Activated T-cell treated with anti-CD3 and anti-CD28 coated beads for 4 hours (primary cell): ENCODE data around the gene WNT2.
"Not testable (repeated sequence)": the region's sequence is repeated elsewhere in the genome, so short reads cannot be mapped to it uniquely, and the experiment has no call there.

Experiments used
- DNase-seq: peaks from one replicate; pipeline ENCODE4 v3.0.0-alpha.2; 2020

The WNT2 gene

DNA sequence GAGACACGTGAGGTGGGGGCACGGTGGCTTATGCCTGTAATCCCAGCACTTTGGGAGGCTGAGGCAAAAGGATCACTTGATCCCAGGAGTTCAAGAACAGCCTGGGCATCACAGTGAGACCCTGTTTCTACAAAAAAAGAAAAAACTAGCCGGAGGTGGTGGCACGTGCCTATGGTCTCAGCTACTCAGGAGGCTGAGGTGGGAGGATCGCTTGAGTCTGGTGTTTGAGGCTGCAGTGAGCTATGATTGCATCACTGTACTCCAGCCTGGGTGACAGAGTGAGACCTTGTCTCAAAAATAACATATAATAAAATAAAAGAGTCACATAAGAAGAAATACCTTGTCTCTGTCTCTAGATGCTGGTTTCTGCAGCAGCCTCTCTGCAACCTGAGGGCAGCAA, 22.4 kb downstream of the WNT2 start:
- not testable (repeated sequence) for DNase-seq

DNA sequence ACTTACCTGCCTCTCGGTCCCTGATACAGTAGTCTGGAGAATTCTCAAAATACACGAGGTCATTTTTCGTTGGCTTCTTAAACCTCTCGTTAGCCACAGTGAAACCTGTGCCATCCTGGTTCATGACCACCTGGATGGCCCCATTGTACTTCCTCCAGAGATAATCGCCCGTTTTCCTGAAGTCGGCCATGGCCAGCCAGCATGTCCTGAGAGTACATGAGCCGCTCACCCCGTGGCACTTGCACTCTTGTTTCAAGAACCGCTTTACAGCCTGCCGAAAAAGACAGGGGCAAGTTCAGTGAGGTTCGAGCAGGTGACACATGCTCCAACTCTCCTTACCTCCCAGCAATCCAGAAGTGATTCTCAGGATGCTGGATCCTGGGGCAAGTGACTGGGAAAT, 25.3 kb downstream of the WNT2 start:
- DNase-seq = no peak

DNA sequence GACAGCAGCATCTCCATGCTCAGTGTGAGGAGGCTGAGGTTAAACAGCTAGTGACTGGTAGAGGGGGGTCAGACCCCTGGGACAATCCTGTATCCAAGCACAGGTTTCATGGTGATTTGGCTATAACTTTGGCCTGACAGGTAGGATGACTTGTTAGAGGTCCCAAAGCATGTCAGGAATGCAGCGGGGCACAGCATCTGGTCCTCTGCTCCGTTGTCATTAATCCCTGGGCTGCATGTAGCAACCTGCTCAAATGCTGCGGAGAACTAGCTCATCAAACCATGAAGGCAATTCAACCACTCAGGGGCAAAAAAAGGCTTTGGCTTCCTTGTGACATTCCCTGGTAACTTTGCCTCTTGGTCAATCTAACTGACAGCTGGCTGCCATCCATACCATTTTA, 26.8 kb downstream of the WNT2 start:
- DNase-seq = no peak

DNA sequence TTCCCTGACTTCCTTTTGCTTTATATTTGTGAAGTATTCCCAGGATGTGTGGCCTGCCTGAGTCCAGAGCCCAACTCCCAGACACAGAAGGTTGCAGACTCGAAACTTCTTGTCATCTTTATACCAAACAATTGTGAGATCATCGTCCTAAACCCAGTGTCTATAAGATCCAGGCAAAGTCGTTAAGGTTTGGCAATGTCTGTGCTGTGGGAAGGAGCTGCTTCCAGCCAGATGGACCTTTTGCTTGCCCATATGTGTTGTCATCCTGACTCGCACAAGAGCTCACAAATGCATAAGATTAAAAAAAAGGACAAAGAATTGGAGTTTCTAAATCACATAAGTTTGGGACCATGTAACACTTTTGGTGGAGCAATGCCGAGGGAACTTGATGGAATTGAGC, 37.0 kb downstream of the WNT2 start:
- DNase-seq = no peak

DNA sequence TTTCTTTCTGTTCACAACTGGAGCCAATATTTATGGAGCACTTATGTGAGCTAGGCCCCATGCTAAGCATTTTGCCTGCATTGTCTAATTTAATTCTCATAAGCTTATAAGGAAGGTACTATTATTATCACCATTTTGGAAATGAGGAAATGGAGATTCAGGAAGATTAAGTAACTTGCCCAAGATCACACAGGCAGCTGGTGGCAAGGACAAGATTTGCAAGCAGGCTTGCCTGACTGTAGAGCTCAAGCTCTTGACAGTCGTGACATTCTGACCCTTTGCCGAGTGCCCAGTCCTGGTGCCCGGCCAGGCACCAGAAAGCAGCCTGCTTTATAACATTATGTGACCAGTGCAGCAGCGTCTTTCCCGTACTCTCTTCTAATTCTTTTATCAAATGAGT, 38.2 kb downstream of the WNT2 start:
- DNase-seq = no peak

DNA sequence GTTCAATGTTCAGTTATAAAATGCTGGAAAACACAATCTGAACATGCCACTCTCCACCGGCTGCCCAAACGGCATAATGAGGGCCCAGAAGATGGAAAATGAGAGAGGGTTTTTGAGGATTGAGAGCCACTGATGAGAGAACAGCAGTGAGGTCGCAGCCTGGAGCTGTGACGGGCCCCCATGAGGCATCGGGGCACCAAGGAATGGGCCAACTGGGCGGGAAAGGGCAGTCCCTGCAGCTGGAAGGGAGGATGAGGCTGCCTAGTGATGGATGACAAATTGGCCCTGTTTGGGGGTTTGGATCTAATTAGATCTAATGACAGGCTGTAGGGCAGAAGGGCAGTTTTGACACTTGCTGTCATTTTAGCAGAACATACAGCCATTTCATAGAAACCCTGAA, 39.1 kb downstream of the WNT2 start:
- no peak for DNase-seq

DNA sequence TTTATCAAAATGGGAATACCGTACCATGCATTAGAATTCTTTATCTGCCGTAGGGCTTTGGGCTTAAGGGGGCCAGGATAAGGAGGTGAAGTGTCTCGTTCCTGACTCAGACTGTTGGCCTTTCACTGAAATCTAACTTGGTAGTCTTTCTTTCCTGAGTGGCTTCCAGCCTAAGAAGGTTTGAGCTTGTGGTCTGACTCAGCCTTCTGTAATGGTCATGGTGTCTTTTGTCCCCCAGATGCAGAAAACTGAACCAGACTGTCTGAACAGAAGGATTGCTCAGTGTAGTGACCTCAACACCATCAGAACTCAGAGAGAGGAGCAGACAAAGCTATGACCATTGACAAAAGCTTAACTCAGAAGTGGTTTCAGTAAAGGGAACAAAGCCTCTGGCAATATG, 39.5 kb downstream of the WNT2 start:
- no peak for DNase-seq

DNA sequence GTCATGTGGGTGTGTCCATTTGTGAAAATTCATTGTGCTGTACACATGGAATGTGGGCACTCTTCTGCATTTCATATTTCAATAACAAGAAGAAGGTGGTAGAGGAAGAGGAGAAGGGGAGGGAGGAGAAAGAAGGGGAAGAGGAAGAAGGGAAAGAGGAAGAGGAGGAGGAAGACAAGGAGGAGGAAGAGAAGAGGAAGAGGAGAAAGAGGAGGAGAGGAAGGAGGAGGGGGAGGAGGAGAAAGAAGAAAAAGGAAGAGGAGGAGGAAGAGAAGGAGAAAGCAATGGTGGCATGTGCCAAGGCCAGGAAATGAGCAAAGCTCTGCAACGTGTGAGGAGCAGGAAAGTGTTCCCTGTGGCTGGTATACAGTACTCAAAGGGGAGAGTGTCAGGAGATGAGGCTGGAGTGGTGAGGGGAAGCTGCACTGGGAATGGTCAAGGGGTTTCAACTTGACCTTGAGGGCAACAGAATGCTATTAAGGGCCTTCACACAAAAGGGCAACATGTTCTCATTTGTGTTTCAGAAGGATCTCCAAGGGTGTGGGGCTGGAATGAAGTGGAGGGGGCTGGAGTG, 40.5 kb downstream of the WNT2 start:
- DNase-seq = no peak

DNA sequence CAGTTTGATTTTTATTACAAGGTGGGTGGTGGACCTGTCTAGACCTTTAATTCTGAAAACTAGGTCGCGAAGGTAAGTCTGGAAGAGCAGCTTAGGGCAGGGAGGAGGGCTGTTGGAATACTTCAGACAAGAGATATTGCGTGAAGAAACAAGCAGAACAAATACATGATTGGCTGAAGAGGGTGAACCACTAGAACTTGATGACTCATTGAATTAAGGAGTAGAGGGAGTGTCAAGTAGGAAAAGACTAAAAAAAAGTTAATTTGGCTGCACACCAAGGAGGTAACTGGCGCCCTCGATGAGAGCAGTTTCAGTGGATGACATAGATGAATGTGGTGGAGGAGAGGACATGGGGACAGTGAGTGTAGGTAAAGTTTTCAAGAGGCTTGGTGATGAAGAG, 41.3 kb downstream of the WNT2 start:
- DNase-seq = no peak

DNA sequence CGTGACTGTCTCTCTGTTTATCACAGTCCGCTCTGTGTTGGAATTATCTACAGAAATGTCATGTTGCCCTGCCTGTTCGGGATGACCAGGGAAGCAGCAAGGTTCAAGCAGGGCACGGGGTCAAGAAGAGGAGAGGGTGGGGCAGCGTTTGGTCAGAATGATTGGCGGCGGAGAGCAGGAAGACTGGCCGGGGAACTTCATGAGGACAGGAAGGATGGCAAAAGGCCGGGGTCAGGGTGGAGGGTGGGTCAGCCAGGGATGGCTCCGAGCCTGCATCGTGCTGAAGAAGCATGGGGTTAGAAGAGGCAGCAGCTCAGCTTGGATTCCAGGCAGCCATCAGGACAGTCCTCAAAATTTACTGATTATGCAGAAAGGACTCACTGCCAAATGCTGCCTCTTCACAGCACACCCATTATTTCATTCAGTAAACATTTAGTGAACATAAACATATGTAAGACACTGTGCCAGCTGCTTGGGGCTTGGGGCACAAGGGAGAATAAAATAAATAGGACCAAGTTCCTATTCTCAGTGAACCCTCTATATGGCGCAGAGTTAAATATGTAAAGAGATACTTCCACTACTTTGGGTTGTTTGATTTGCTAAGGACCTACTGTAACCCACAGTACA, 42.8 kb downstream of the WNT2 start:
- no peak for DNase-seq

DNA sequence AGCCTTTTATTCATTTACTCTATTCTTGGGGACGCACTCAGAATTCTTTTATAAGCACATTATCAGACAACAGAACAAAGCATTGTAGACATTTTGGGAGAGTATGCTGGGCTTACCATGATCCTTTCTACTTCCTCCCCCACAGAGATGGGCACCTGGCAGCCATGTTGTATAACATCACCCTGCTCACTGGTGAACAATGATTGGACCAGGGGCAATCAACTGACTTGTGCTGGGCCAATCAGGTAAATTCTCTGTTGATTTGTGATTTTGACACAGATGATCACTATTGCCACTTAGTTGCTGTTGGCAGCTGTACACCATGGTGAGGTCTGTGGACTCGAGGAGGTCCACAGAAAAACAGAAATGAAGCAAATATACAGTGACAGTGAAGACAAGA, 43.7 kb downstream of the WNT2 start:
- DNase-seq = no peak

DNA sequence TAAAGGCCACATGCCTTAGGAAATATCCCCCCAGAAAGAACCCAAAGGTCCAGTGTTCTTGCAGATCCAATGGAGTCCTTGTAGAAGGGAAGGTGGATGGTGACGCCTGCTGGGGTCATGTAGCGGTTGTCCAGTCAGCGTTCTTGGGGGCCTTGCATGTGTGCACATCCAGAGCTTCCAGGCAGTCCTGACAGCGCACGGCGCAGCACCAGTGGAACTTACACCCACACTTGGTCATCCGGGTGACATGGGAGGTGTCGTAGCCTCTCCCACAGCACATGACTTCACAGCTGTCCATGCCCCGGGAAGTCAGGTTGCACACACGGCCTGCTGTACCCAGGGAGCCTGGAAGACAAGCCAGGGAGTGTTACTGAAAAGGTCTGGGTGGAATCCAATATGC, 44.8 kb downstream of the WNT2 start:
- DNase-seq = no peak

DNA sequence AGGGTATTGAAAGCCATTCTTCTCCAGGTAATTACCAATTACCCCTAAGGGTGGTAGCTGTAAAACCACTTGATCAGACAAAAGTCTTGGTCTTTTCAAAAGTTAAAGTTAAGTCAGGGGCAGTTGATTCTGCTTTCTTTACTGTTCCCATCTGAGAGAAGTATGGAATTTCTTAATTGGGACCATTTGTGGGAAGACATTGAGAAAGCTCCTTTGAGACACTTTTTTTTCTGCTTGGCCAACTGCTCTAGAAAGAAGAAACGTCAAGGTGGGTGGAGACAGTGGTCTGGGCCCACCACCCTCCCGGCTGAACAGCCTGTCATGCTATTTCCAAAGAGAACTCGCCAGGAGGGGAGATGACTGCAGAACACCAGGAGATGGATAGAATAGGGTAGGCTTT, 45.3 kb downstream of the WNT2 start:
- DNase-seq = no peak

DNA sequence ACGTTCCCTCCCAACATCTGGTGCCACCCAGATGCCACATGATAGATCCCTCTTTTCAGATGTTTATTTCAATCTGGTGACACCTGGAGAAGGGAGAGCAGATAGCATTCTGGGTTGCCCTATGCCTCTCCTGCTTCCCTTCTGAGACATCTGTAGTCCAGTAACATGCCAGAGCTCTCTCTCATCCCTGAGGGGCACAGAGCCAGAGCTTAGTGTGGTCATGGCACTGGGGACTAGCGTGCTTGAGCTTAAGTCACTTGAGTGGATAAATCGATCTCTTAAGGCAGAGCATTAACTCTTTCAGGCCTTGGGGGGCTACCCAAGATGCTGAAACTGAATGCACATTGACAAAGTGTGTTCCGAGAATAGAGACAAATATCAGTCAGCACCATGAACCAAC, 47.9 kb downstream of the WNT2 start:
- no peak for DNase-seq

DNA sequence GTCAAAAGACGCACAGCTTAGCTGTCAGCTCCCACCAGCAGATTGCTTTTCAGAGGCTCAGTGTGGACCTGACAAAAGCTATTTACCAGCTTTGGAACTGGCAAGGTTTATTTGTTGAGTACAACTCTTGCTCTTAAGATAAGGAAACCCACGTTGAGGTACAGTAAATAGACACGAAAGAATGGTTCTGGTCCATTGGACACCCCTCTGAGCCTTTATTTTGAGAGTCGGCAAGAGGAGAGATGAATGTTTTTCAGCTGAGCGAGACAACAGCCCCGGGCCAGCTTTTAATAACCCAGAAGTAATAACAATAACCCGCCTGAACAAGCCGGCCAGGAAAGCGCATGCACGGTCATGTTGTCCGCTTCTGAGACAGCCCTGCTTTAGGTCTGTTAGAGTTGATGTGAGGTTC, 49.0 kb downstream of the WNT2 start:
- DNase-seq = no peak

DNA sequence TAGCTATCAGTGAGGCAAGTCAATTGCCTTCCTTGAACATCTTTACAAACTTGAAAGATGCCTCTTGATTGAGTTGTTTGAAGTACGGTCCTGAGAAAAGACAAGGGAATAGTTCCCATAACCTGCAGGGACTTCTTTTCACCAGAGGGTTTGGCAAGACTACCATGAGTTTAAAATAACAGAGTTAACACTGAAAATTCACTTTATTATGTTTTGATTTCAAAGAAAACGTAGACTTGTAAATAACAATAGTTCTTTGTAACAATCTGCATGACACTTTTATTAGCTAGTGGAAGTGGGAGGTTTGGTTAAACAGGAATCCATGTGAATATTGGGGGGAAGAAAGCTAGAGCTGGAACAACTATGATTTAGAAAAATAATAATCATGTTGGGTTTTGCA, 49.5 kb downstream of the WNT2 start:
- DNase-seq = no peak

DNA sequence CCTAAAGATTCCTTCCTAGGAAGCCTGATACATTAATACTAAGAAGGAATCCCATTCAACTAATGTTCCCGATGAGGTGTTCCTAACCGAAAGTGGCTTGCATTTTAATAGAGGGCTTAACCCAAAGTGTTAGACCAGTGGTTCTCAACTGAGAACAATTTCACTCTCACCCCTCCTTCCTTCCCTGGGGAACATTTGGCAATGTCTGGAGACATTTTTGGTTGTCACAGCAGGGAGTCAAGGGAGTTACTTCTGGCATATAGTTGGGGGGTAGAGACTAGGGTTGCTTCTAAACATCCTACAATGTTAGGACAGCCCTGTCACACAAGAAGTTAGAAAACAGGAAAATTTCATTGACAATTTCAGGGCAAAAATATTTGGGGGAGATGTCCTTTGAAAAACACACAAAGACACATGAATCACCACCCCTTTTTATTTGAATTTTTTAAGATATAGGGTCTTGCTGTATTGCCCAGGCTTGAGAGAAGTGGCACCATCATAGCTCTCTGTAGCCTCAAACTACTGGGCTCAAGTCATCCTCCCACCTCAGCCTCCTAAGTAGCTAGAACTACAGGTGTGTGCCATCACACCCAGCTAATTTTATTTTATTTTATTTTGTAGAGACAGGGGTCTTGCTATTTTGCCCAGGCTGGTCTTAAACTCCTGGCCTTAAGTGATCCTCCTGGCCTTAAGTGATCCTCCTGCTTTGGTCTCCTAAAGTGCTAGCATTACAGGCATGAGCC, 50.7 kb downstream of the WNT2 start:
- DNase-seq = no peak

DNA sequence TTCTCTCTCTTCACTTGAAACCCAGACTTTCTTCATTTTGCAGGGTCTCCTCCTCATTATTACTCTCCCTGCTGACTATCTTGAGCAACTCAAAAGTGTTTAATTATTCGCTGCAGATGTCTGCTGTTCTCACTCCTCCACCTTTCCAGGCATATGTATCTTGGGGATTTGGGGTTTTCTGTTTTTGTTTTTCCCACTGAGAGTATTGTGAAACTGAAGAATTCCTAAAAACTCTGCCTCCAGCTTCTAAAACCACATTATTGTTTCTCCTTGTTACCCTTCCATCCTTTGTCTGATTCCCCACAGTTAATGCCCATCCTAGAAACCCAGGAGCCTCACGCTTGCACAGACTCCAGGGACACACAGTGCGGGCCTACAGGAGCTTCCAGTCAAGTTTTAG, 51.3 kb downstream of the WNT2 start:
- DNase-seq = no peak

DNA sequence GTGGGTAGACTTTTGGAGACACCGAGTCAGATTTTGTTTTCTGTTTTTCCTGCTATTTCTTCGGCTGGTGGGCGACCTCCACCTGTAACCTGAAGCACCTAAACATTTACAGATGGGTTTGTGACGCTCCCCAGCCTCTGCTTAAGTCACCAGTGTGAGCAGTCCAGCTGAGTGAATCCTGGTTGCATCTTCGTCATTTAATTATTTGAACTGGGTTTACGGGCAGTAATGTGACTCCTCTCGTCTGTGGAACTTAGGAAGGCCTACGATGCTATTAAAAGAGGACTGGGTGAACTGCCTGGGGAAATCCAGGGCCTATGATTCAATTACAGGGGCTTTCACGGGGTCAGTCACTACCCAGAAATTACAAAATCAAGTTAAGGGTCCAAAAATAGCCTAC, 52.5 kb downstream of the WNT2 start:
- DNase-seq = no peak

DNA sequence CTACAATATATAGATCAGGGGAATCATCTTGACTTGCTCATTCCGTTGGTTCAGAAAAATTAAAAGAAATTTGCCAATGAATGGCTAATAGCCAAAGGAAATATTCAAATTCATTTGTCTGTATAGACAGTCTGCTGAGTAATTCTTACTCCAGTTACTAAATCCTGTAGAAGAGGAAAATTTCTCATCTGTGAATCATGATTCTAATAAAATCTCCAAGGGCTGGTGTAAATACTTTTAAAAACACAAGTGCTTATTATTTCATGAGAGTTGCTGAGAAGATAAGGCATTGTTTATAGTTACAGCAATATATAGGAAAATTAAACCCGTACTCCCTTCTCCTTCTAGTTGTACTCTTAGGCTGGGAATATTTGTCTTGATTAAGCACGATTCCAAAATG, 53.0 kb downstream of the WNT2 start:
- no peak for DNase-seq

DNA sequence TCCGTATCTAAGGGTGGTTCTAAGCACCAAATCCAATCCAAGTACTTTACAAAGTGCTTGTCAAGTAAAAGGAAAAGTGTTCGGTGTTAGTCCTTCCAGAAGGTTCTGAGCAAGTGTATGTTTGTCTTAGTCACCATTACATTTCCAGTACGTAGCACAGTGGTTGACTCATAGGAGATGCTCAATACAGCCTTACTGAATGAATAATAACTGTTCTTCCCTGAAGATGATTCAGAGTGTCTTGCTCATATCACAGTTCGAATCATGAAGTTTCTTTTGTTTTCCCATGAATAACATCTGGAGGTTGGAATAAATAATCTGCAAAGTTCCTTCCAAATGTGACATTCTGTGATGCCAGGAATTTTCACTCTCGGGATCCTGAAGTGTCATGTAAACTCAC, 53.4 kb downstream of the WNT2 start:
- DNase-seq = no peak

DNA sequence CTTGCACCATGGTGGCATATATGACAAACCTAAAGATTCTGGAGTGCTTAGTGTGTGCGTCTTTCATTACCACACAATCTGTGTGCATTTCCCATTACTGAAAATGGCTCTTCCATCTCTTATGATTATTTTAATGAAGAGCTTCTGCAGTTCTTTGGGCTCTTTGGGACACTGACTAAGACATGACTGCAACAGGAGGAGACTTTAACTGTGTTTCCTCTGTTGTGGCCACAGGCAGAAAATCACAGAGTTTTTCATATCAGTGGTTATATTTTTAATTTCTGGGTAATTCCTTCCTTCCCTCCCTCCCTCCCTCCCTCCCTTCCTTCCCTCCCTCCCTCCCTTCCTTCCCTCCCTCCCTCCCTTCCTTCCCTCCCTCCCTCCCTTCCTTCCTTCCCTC, 58.1 kb downstream of the WNT2 start:
- DNase-seq = no peak

DNA sequence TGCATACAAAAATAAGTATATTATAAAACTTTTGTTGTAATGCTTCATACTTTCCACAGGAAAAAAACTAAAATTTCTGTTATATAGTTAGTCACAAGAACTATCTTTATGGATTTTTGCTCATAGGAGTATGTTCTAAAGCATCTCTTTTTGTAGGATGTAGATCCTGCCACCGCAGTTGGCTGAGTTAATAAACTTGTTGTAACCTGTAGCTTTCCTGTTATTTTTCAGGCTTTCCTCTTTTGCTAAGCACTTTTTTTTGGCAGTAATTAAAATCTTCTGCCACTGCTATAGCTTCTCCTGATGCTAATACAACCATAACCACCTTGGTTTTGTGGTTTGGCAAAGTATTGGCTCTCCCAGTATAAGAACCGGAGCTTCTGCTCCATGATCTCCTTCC, 60.3 kb downstream of the WNT2 start:
- no peak for DNase-seq

DNA sequence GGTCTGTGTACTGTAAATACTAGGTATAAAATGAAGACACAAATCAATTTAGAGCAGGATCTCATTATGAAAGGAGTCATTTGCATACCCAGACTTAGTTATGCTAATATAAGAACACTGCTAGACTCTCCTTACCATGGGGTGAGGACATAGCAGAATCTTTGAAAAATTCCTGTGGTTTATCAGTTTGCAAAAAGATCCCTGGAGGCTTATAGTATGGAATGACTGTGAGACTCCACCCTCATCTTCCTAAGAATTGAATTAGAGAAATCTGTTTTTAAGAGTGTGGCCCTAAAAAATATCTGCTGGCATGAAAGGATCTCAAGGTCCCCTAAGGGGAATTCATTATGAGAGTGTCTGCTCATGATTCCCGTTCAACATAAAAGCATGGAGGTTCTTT, 63.2 kb downstream of the WNT2 start:
- no peak for DNase-seq

DNA sequence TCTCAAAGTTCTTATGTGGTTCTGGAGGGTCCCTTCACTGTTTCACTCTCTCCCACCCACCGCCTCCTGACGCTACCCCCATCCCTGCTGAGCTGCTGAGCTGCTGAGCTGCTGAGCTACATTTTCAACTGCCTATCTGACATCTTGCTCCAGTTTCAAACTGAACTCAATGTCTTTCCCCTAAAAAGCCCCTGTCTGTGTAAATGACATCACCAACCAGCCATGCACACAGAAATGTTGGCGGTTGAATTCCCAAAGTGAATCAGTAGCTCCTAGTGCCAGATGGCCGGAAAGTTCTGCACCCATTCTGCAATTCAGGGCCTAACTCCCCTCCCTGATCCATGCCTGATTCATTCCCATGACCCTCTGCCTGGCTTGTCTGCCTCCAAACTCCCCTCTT, 71.2 kb downstream of the WNT2 start:
- no peak for DNase-seq
